ENCODE results near the gene SMPD2.

The SMPD2 gene

DNA sequence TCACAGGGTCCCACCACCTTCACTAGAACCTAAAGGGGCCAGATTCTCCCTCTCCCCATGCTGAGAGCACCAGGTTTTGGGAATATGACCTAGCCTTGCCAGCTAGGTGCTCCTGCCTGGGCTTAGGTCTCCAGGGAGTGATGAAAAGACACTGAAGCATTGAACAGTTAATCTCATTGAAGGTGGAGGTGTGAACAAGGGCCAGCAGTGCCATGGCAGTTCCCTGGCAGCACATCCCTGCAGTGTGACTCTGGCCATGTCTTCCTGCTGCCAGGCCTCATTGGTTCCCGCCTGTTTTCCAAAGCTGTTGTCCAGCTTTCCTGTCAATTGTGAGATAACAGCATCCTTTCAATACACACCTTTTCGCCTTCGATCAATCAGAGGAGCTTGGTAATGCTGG is 11.0 kb upstream of the SMPD2 start:
- no peak for TF ChIP-seq CTCF (IDR thresholded peaks at IDR 0.05; ENCODE audit: borderline replicate concordance, control extremely low read depth, extremely low read depth, insufficient read depth, missing control alignments)
- in situ Hi-C loops (cut with MboI; ENCODE audit: low sequenced_read_pairs, unreplicated experiment) = no loop called here
- no peak for DNase-seq (ENCODE audit: low spot score)

- no peak for DNase-seq (ENCODE audit: low spot score)
- in situ Hi-C loops (cut with MboI; ENCODE audit: low sequenced_read_pairs, unreplicated experiment) = no loop called here
- no peak for TF ChIP-seq CTCF (IDR thresholded peaks at IDR 0.05; ENCODE audit: borderline replicate concordance, control extremely low read depth, extremely low read depth, insufficient read depth, missing control alignments)
Observed at GRCh38 chr6:109434456-109434855, 6.1 kb upstream of the SMPD2 start.

GRCh38 chr6:109436041-109436440 is 4.5 kb upstream of the SMPD2 start:
- DNase-seq (ENCODE audit: low spot score) = no peak
- in situ Hi-C loops (cut with MboI; ENCODE audit: low sequenced_read_pairs, unreplicated experiment) = no loop called here
- no peak for TF ChIP-seq CTCF (IDR thresholded peaks at IDR 0.05; ENCODE audit: borderline replicate concordance, control extremely low read depth, extremely low read depth, insufficient read depth, missing control alignments)

- in situ Hi-C loops (cut with MboI; ENCODE audit: low sequenced_read_pairs, unreplicated experiment) = no loop called here
- peak; percentile 7 for TF ChIP-seq CTCF (IDR thresholded peaks at IDR 0.05; ENCODE audit: borderline replicate concordance, control extremely low read depth, extremely low read depth, insufficient read depth, missing control alignments)
- no peak for DNase-seq (ENCODE audit: low spot score)
Observed at GRCh38 chr6:109441069-109441816, 719 bp downstream of the SMPD2 start.

DNA sequence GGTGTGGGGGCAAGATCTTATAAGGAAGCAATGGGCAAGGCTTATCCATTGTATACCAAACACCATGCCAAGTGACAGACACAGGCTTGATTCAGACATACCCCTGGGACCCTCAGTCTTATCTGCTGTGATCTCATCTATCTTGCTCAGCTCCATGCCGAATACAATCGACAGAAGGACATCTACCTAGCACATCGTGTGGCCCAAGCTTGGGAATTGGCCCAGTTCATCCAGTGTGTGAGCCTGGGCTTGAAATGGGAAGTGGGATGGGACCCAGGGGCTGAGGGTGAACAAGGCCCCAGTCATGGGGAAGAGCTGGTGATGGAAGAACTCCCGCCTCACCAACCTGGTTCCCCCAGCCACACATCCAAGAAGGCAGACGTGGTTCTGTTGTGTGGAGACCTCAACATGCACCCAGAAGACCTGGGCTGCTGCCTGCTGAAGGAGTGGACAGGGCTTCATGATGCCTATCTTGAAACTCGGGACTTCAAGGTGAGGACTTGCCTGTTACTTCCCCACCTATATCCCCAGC is 1.9 kb downstream of the SMPD2 start:
- no peak for DNase-seq (ENCODE audit: low spot score)
- in situ Hi-C loops (cut with MboI; ENCODE audit: low sequenced_read_pairs, unreplicated experiment) = no loop called here
- no peak for TF ChIP-seq CTCF (IDR thresholded peaks at IDR 0.05; ENCODE audit: borderline replicate concordance, control extremely low read depth, extremely low read depth, insufficient read depth, missing control alignments)

- in situ Hi-C loops (cut with MboI; ENCODE audit: low sequenced_read_pairs, unreplicated experiment) = no loop called here
- no peak for DNase-seq (ENCODE audit: low spot score)
- TF ChIP-seq CTCF (IDR thresholded peaks at IDR 0.05; ENCODE audit: borderline replicate concordance, control extremely low read depth, extremely low read depth, insufficient read depth, missing control alignments) = no peak
Observed at GRCh38 chr6:109443425-109443950, 3.0 kb downstream of the SMPD2 start.
